Measurements from ENCODE around the gene GALNS. TPM values are rescaled to one million over a fixed set of nuclear protein-coding genes. Genes with fewer than 3 reads are reported as not detected.

Gene GALNS
- total RNA-seq, 2 donors from 2014 or later: 37.6 to 73.0 TPM

DNA sequence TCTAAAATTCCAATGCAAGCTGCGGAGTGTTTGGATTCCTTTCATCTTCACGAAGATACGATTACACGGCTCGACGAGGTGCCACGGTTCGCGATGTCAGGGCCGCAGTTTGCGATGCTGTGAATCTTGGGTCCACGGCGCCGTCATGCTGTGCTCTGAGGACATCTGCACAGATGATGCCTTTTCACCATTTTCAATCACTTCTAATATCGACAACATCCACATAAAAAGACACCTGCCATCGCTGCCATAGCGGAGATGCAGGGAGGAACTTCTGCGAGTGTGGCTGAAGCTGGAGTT, 38.2 kb downstream of the GALNS start:
- H3K9me3 Mint-ChIP-seq: no peaks in the 10 kb centered on the region
- no peaks in the 10 kb centered on the region for H3K27me3 Mint-ChIP-seq
- ATAC-seq (replicated peaks): no peak
- no peak overlapping the region for H3K4me3 Mint-ChIP-seq
- no peak overlapping the region for H3K27ac Mint-ChIP-seq
- no peaks in the 10 kb centered on the region for H3K36me3 Mint-ChIP-seq (ENCODE audit: low read depth)
- no peaks in the 10 kb centered on the region for H3K4me1 Mint-ChIP-seq

DNA sequence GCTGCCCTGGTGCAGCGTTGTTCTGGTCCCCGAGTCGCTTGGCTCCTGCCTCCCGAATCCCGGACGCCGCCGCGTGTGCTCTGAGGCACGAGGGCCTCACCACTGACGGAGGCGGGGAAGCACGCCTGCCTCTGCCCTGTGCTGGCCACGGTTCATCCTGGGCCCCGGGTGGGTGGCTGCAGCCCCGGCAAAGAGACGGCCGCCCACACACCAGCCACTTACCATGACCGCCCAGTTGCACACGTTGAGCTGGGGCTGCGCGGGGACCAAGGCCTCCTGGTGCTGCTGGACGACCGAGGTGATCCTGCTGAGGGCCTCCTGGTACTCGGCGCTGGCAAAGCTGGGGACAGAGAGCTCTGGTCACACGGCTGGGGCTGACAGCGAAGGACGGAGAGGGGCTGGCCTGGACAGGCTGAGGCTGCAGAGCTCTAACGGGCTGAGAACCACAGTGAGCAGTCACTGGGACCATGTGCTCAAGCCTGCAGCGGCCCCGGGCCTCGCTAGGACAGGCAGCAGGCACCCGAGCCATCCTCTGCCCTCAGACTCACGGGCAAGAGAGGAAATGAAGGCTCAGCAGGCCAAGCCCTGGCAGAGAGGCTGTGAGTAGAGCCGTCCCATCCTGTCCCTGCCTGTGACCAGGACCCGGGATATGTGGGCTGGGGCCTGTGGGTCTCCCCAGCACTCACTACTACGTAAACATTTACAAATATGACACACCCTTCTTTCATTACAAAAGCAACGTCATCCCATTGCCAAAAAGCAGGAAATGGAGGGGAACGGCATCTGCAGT, 38.8 kb downstream of the GALNS start:
- Mint-ChIP-seq H3K4me1 (no peaks in the 10 kb centered on the region), H3K27me3 (no peaks in the 10 kb centered on the region), H3K4me3 (no peak overlapping the region), H3K27ac (no peak overlapping the region), H3K36me3 (ENCODE audit: low read depth) (no peaks in the 10 kb centered on the region), H3K9me3 (no peaks in the 10 kb centered on the region)
- no peak for ATAC-seq (replicated peaks)

DNA sequence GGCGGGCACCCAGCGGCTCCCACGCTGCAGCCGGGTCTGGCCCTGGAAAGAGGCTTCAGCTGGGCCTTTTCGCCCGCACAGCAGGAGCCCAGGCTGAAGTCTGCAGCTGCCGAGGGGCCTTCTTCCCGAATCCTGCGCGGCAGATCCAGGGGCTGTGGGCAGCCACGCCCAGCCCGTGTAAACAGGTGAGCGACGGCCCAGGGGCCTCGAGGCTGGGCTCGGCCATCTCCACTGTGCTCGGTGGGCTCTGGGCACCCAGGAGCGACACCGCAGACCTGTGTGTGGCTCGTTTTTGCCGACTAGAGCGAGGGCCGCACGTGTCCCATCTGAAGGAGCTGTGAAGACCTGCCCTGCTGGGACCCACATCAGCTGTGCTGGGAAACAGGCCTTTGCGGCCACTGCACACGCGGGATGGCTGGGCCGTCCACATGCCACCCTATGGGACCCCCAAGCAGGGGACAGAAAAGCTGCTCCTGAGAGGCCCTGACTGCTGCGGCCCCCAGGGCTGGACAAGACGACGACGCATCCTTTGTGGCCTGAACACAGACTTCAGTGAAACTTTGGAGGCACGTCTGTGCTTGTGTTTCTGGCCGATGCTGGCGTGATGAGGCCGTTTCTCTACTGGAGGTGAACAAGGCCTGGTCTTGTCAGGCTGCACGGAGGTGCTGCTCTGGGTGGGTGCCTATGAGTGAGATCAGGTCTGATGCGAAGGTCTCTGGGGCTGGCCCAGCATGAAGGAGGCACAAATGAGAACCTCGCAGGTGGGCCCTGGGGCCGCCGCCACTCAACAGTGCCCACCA, 39.8 kb downstream of the GALNS start:
- no peak overlapping the region for H3K27ac Mint-ChIP-seq
- no peaks in the 10 kb centered on the region for H3K36me3 Mint-ChIP-seq (ENCODE audit: low read depth)
- ATAC-seq (replicated peaks): no peak
- no peaks in the 10 kb centered on the region for H3K4me1 Mint-ChIP-seq
- no peaks in the 10 kb centered on the region for H3K9me3 Mint-ChIP-seq
- no peak overlapping the region for H3K4me3 Mint-ChIP-seq
- H3K27me3 Mint-ChIP-seq: no peaks in the 10 kb centered on the region

DNA sequence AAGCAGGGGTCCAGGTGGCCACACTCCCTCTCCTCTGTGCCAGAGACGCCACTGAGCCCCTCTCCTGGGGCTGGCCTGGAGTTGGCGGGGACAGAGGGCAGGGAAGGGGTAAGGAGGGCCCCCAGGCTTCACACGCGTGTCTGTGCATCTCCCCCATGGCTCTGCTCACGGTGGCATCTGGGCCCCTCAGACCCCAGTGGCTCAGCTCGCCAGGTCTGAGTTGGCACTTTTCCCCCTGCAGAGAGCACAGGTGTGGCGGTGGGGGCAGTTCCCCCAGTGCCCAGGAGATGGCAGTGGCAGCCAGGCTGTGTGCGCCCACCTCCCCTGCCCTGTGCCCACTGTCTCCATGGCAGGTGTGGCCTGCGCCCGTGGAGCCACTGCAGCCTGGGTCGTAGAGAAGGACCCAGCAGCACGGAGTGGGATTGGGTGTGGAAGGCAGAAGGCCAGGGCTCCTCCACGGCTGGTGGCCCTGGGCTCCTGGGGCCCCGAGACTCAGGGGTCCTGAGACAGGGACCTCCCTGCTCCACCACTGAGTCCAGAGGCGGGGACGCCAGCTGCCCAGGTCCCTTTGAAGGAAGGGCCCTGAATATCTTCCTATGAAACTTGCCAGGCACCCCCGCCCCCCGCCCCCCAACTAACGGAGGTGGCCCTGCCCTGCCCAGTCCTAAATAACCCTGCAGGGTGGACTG, 40.7 kb downstream of the GALNS start:
- Mint-ChIP-seq H3K9me3 (no peaks in the 10 kb centered on the region), H3K4me1 (no peaks in the 10 kb centered on the region), H3K4me3 (no peak overlapping the region), H3K27me3 (no peaks in the 10 kb centered on the region), H3K27ac (no peak overlapping the region), H3K36me3 (ENCODE audit: low read depth) (peaks cover 4% of the 10 kb centered on the region)
- no peak for ATAC-seq (replicated peaks)

DNA sequence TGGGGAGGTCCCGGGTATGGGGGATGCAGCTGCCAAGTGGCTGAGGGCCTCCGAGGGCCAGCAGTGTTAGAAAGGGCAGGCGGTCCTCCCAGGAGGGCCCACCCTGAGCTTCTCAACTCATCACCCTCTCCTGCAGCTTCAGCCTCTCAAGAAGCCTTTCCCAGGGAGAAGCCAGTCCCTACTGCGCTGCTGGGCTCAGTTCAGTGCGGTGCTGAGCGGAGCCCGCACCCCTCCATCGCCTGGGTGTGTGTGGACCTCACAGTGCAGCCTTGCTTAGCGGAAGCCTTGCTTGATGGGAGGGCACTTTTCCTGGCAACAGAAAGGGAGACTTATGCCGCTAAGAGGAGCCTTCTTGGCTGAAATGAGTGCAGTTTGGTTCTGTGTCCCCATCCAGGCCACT, 41.5 kb downstream of the GALNS start:
- H3K27me3 Mint-ChIP-seq: no peaks in the 10 kb centered on the region
- no peak for ATAC-seq (replicated peaks)

DNA sequence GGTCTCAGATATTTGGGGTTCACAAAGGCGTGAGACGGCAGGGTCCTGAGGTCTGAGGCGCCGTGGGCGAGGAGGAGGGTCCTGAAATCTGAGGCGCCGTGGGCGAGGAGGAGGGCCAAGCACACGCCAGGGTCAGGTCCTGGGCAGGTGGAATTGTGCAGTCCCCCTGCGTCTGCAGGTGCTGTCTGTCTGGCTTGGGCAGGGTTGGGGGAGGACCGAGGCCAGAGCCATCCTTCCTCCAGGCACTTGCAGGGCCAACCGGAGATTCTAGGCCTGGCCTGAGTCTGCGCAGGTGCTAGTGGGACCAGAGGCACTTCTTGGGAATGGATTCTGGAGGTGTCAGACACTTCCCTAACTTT, 42.6 kb downstream of the GALNS start:
- no peaks in the 10 kb centered on the region for H3K27me3 Mint-ChIP-seq
- ATAC-seq (replicated peaks): no peak
- H3K27ac Mint-ChIP-seq: no peak overlapping the region
- H3K9me3 Mint-ChIP-seq: no peaks in the 10 kb centered on the region
- H3K4me1 Mint-ChIP-seq: peaks cover 4% of the 10 kb centered on the region
- peak overlapping the region; percentile 16 for H3K4me3 Mint-ChIP-seq
- peaks cover 23% of the 10 kb centered on the region for H3K36me3 Mint-ChIP-seq (ENCODE audit: low read depth)

More for the DNA sequence above, 41.5 kb downstream of the GALNS start:
- Mint-ChIP-seq H3K4me1 (no peaks in the 10 kb centered on the region), H3K9me3 (no peaks in the 10 kb centered on the region), H3K36me3 (ENCODE audit: low read depth) (peaks cover 12% of the 10 kb centered on the region), H3K27ac (no peak overlapping the region), H3K4me3 (no peak overlapping the region)

DNA sequence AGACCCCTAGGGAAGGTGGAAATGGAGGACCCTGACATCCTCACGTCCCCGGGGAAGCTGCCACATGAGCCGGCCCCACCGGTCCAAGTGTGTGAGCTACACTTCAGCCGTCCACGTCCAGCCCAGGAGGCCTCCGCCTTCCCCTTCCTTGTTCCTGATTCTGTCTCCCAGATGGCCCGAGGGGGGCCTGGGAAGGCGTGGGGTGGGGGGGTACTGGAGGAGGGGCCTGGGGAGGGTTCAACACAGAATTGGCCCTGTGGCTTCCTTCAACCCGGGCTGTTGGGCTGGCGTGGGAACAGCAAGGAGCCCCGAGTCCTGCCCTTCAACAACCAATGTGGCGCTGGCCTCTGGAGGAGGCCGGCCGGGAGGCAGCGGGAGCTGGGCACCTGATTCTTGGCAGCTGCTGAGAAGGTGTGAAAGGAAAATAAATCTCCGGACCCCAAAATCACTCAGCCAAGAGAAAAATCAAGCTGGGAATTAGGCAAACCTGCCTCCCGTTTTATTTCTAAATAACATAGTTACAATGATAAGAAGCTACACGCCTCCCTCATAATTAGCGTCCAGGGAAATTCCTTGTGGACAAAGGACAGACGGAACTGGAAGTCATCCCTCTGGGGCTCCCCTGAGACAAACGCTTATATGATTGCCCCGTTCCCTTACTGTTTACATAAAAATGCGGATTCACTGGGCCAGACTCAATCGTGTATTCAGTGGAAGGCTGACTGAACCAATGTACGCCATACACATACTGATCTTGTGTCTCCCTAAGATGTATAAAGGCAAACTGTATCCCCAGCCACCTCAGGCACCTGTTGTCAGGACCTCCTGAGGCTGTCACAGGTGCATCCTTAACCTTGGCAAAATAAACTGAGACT, 43.2 kb downstream of the GALNS start:
- Mint-ChIP-seq H3K27ac (no peak overlapping the region), H3K9me3 (no peaks in the 10 kb centered on the region), H3K4me3 (peak overlapping the region; percentile 84), H3K36me3 (ENCODE audit: low read depth) (peaks cover 29% of the 10 kb centered on the region), H3K4me1 (peaks cover 7% of the 10 kb centered on the region), H3K27me3 (no peaks in the 10 kb centered on the region)
- ATAC-seq (replicated peaks): no peak

DNA sequence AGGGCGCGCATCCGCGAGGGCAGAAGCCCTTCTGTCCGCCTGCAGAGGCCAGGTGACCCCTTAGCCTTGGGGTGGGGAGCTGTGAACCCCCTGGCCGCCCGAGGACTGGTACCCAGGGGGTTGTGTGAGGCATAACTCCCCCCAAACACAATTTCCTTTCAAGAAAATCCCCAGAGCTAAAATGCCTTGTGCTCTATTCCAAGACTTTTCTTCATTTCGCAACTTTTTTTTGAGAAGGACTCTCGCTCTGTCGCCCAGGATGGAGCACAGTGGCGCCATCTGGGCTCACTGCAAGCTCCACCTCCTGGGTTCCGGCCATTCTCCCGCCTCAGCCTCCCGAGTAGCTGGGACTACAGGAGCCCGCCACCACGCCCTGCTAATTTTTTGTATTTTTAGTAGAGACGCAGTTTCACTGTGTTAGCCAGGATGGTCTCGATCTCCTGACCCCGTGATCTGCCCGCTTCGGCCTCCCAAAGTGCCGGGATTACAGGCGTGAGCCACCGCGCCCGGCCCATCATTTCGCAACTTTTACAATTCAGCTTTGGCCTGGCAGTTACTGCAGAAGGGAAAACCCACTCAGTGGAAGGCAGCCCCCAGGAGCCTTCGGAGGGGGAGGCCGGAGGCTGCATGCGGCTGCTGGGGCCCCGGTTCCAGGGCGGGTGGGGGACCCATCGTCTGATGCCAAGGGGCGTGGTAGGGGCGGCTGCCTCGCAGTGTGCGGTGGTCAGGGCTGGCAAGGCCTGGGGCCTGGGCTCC, 44.1 kb downstream of the GALNS start:
- H3K4me3 Mint-ChIP-seq: peak overlapping the region; percentile 84
- no peaks in the 10 kb centered on the region for H3K9me3 Mint-ChIP-seq
- no peaks in the 10 kb centered on the region for H3K27me3 Mint-ChIP-seq
- ATAC-seq (replicated peaks): no peak
- peaks cover 7% of the 10 kb centered on the region for H3K4me1 Mint-ChIP-seq
- peaks cover 37% of the 10 kb centered on the region for H3K36me3 Mint-ChIP-seq (ENCODE audit: low read depth)
- H3K27ac Mint-ChIP-seq: peak overlapping the region; percentile 71

DNA sequence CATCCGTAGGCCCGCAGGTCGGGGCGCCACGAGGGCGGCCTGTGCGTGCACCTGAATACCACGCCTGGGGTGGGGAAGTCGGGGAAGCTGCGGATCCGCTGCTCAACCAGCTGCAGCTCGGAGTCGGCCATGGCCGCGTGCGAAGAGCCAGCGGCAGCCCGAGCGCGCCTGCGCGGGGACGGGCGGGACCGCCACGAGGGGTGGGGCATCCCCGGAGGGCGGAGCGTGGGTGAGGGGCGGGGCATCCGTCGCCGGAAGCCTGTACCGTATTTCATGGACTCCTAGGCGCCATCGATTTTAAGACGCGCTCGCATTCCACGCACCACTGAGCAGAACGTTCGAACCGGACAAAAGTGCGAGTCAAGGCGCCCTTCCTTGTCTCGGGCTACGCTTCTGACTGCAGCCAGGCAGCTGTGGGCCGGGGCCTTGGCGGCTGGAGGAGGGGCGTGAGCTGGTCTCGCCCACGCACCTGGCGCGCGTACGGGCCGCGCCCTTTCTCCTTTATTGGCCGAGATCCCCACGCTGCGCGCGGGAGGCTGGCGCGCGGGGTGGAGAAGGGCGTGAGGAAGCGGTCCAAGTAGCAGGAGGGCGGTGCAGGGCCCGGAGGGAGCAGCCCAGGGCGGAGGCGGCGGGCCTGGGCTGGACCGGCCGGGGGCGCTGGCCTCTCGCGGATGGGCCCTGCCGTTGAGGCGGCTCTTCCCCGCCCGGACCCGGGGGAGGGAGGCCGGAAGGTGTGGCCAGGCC, 44.8 kb downstream of the GALNS start, which contains the start of gene APRT:
Gene APRT, minus strand, starts transcription at position 160 of the 744 bp plus-strand sequence. Its CDS starts 29 bp downstream, at position 131.
- Mint-ChIP-seq H3K9me3 (no peaks in the 10 kb centered on the region), H3K27me3 (no peaks in the 10 kb centered on the region), H3K27ac (peak within 1 kb of the TSS; percentile 89), H3K4me1 (peaks cover 7% of the 10 kb centered on the region), H3K36me3 (ENCODE audit: low read depth) (peaks cover 45% of the 10 kb centered on the region), H3K4me3 (peak within 1 kb of the TSS; percentile 84)
- ATAC-seq (replicated peaks): peak; percentile 82

DNA sequence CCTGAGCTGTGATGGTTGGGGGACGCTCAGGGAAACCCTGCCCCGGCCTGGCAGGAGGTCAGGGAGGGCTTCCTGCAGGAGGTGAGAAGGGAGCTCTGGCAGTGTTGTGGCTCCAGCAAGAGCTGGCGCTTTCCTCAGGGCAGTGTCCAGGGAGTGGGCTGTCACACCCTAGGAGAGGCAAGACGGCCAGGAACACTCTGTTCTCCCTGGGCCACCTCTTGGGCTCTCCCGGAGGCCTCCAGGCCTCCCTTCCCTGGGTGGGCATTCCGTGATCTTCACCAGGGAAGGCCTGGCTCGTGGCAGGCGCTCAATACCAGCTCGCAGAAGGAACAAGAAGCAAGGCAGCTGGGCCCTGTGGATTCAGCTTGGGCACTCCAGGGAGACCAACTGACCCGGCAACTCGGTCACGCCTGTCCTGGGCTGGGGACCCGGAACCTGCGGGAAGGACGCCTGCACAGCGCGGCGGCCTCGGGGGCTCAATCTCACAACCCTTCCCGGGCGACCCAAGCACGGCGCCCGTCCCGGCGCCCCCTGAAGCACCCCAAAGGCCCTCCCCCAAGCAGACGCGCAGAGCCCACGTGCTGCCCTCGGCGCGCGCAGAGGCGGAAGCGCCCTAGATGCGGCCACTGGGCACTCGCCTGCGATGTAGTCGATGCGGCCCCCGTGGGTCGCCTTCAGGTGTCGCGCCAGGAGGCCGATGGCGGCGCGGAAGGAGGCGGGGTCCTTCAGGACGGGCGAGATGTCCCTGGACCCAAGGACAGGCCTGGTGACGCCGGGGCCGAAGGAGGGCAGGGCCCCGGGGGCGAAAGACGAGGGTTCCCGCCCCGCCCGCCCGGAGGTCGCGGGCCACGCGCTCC, 45.6 kb downstream of the GALNS start:
- Mint-ChIP-seq H3K36me3 (ENCODE audit: low read depth) (peaks cover 53% of the 10 kb centered on the region), H3K4me3 (peak overlapping the region; percentile 84), H3K27ac (peak overlapping the region; percentile 89), H3K9me3 (no peaks in the 10 kb centered on the region), H3K27me3 (no peaks in the 10 kb centered on the region), H3K4me1 (peaks cover 7% of the 10 kb centered on the region)
- peak; percentile 55 for ATAC-seq (replicated peaks)

DNA sequence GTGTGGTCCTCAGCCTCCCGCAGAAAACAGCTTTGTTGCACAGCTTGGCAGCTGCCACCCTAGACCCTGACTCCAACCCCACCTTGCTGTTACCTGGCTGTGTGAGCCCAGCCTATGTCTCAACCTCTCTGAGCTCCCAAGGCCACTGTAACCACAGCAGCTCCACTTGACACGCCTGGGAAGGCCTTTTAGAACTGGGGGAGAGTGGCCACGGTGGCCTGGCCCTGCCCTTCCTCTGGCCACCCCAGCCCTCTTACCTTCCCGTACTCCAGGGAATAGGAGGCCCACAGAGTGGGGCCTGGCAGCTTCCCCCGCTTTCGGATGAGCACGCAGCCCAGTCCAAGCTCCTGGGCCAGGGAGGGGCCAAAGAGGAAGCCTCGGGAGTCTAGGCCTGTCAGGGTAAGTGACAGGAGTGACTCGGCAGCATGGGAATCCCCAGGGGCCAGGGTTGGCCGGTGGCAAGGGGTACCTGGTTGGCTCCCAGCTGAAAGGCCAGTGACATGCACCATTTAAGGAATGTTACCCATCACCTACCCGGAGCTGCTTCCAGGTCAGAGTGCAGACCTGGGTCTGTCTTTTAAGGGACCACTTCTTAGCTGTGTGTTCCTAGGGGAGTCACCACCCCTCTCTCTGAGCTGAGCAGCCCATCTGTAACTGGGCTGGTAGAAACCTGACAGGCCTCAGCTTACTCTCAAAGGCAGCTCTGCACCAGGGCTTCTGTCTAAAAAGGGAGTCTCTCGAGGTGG, 46.4 kb downstream of the GALNS start:
- no peaks in the 10 kb centered on the region for H3K9me3 Mint-ChIP-seq
- ATAC-seq (replicated peaks): no peak
- H3K4me1 Mint-ChIP-seq: peaks cover 7% of the 10 kb centered on the region
- H3K36me3 Mint-ChIP-seq (ENCODE audit: low read depth): peaks cover 61% of the 10 kb centered on the region
- H3K27me3 Mint-ChIP-seq: no peaks in the 10 kb centered on the region
- peak overlapping the region; percentile 89 for H3K27ac Mint-ChIP-seq
- H3K4me3 Mint-ChIP-seq: peak overlapping the region; percentile 84

DNA sequence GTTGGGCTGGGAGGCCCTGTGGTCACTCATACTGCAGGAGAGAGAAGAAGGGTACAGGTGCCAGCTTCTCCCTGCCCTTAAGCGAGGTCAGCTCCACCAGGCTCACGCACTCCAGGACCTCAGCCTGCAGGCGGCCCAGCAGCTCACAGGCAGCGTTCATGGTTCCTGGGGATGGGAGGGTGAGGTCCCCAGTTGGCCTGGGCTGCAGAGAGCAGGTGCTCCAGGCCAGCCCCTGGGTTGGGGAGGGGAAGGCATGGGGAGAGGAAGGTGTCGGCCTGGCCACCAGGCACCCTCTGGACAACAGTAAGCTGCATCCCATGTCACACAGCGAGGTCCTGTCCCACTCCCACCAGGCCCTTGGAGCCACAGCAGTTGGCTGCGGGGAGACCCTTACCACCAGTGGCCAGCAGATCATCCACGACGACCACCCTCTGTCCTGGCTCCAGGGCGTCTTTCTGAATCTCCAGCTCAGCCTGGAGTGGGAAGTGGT, 47.0 kb downstream of the GALNS start:
- Mint-ChIP-seq H3K27ac (peak overlapping the region; percentile 89), H3K4me3 (peak overlapping the region; percentile 84), H3K9me3 (no peaks in the 10 kb centered on the region), H3K27me3 (no peaks in the 10 kb centered on the region), H3K4me1 (peaks cover 7% of the 10 kb centered on the region), H3K36me3 (ENCODE audit: low read depth) (peaks cover 67% of the 10 kb centered on the region)
- no peak for ATAC-seq (replicated peaks)
